AG04449 (cell line): ENCODE measurements around the gene MAP3K5.

ENCODE experiments used
- CTCF ChIA-PET: fragments of 350-600 bp; formaldehyde crosslinking; extraction: SDS; loops from one replicate; lab custom pipeline; 2021; ENCODE audit warnings: antibody characterized with exemption; lab: Yijun Ruan, JAX
- POLR2A ChIA-PET: fragments of 400-600, 350-600 bp; formaldehyde crosslinking; extraction: SDS; loops from one replicate; lab custom pipeline; 2020; ENCODE audit warnings: antibody characterized with exemption, inconsistent platforms; lab: Yijun Ruan, JAX
- DNase-seq: peaks from one replicate; pipeline ENCODE4 v3.0.0-alpha.2; 2010; ENCODE audit warnings: low read depth, low spot score
- H3K4me3 ChIP-seq: 2 replicates; pipeline ENCODE4 v1.5.1; 2011; ENCODE audit warnings: low read depth, mild to moderate bottlenecking, control low read depth, low read length
- CTCF ChIP-seq: IDR thresholded peaks from one replicate; pipeline ENCODE4 v1.5.1; 2011; ENCODE audit warnings: mild to moderate bottlenecking, moderate library complexity, low read length, control low read depth, inconsistent platforms; ENCODE audit not compliant: insufficient read depth; ENCODE audit errors: missing control alignments

The MAP3K5 gene

GRCh38 chr6:136766274-136766673, 26.0 kb downstream of the MAP3K5 start:
- TF ChIP-seq CTCF: no peak
- POLR2A ChIA-PET: no interaction called here
- no peak overlapping the region for H3K4me3 ChIP-seq
- DNase-seq: no peak
- CTCF ChIA-PET: no interaction called here

- CTCF ChIA-PET: interaction anchor here (1.1 to 3.2 kb wide), 2 partner anchors 28 to 121 kb away, joined by 4 to 10 read pairs; partner anchors contain the start of gene MAP3K5
- no peak overlapping the region for H3K4me3 ChIP-seq
- DNase-seq: no peak
- POLR2A ChIA-PET: no interaction called here
- TF ChIP-seq CTCF: no peak
These were observed 27.7 kb downstream of the MAP3K5 start for GRCh38 chr6:136764517-136764993.

- DNase-seq: no peak
- no peak for TF ChIP-seq CTCF
- ChIA-PET POLR2A (no interaction called here), CTCF (interaction anchor here (1.1 to 3.2 kb wide), 2 partner anchors 29 to 120 kb away, joined by 4 to 10 read pairs; partner anchors contain the start of gene MAP3K5)
- no peak overlapping the region for H3K4me3 ChIP-seq
These were observed 28.4 kb downstream of the MAP3K5 start for GRCh38 chr6:136763716-136764516.

DNA sequence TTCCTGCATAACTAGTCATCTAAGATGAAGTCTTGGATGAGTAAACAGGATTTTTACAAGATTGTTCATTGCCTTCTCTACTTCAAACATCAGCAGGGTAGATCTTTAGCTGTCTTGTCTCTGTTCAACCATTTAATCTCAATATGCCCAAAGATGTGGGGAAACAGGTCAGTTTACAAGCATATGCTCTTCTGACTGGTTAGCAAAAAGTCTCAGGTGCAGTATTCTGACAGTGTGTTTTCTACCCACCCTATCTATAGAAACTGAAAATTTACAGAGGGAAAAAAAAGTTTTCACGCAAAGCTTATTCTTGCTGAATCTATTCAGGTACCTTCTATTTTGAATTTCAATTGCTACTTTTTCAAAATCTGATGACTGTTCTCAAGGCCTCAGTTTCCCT, 29.0 kb downstream of the MAP3K5 start:
- no peak for TF ChIP-seq CTCF
- no peak for DNase-seq
- ChIA-PET POLR2A (no interaction called here), CTCF (interaction anchor here (1.2 to 3.2 kb wide), 2 partner anchors 29 to 119 kb away, joined by 4 to 10 read pairs; partner anchors contain the start of gene MAP3K5)
- no peak overlapping the region for H3K4me3 ChIP-seq

DNA sequence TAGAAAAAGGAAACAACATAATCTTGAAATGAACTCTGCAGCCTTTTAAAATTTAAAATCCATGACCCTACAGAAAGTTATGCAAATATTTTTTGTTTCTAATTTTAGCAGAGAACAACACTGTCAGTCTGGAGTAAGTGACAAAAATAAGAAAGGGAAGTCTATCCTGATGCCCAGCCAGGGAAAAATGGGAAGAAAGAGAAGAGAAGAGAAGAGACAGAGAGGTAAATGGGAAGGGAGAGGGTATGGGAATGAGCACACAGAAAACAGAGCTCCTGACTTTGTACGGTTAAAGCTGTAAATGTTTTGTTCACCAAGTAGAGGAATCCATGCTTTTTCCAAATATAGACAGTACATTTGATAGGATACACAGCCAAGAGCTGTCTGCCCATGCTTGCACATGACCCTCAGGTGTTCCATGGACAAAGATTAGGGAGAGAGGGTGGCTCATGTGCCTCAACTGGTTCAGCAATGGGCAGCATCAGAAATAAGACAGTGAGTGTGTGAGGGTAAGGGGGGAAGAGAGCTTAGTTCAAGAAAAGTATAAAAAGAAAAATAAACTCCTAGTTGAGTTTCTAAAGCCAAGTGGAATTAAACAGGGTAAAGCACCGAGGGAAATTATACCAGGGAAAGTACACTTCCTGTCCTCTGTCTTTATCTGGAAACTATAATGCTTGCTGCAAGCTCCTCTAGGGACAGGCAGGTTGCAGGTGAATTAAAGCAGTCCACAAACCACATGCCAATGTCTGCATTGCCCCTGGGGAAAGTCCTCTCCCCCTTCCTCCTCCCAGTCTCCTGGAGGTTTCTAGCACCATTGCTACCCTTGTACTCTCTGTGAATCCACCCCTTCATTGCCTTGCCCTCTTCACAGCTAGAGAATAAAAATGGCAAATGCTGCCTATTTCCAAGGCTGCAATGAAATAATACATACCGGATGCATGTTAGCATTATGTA, 30.0 kb downstream of the MAP3K5 start:
- POLR2A ChIA-PET: no interaction called here
- CTCF ChIA-PET: interaction anchor here (1.2 to 3.2 kb wide), 2 partner anchors 30 to 118 kb away, joined by 4 to 10 read pairs; partner anchors contain the start of gene MAP3K5
- no peak for DNase-seq
- no peak overlapping the region for H3K4me3 ChIP-seq
- no peak for TF ChIP-seq CTCF
